ENCODE data around the gene TMEM59L. TPM values are rescaled to one million over a fixed set of nuclear protein-coding genes. Genes with fewer than 3 reads are reported as not detected.

The TMEM59L gene
- total and polyA plus RNA-seq, 2 of the 13 experiments (the other 11 are each of a cell fraction or from before 2014, with no cell fraction given): 0.97 to 5.5 TPM

- TF ChIP-seq THAP11 (CRISPR knock-in tag; IDR thresholded peaks at IDR 0.05): no peak
- no peak for TF ChIP-seq SAFB2 (CRISPR knock-in tag; IDR thresholded peaks at IDR 0.05; ENCODE audit: borderline replicate concordance, low read depth)
- TF ChIP-seq, protein P1, sequence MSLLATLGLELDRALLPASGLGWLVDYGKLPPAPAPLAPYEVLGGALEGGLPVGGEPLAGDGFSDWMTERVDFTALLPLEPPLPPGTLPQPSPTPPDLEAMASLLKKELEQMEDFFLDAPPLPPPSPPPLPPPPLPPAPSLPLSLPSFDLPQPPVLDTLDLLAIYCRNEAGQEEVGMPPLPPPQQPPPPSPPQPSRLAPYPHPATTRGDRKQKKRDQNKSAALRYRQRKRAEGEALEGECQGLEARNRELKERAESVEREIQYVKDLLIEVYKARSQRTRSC (CRISPR knock-in tag; IDR thresholded peaks at IDR 0.05; ENCODE audit: low read depth): no peak
- no peak for TF ChIP-seq ZBTB20 (CRISPR knock-in tag; IDR thresholded peaks at IDR 0.05; ENCODE audit: borderline replicate concordance, low read depth)
- TF ChIP-seq ZNF605 (CRISPR knock-in tag; IDR thresholded peaks at IDR 0.05): no peak
- TF ChIP-seq, protein P2, sequence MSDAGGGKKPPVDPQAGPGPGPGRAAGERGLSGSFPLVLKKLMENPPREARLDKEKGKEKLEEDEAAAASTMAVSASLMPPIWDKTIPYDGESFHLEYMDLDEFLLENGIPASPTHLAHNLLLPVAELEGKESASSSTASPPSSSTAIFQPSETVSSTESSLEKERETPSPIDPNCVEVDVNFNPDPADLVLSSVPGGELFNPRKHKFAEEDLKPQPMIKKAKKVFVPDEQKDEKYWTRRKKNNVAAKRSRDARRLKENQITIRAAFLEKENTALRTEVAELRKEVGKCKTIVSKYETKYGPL (CRISPR knock-in tag; IDR thresholded peaks at IDR 0.05): no peak
- no peak for TF ChIP-seq TBP (CRISPR knock-in tag; IDR thresholded peaks at IDR 0.05)
- TF ChIP-seq ISL2 (CRISPR knock-in tag; IDR thresholded peaks at IDR 0.05): no peak
- TF ChIP-seq ZFX (CRISPR knock-in tag; IDR thresholded peaks at IDR 0.05; ENCODE audit: low read depth): 0 out of 2 replicates have a peak, but pooled peaks have one; percentile 15
- TF ChIP-seq ZNF17 (CRISPR knock-in tag; IDR thresholded peaks at IDR 0.05): no peak
- peak; percentile 18; the same call in 1 of the 2 replicates for TF ChIP-seq GABPB1 (CRISPR knock-in tag; IDR thresholded peaks at IDR 0.05)
- TF ChIP-seq GATAD1 (CRISPR knock-in tag; IDR thresholded peaks at IDR 0.05): no peak
- TF ChIP-seq ZNF646 (CRISPR knock-in tag; IDR thresholded peaks at IDR 0.05): 0 out of 2 replicates have a peak, but pooled peaks have one; percentile 28
- TF ChIP-seq NR2C2 (CRISPR knock-in tag; IDR thresholded peaks at IDR 0.05; ENCODE audit: borderline replicate concordance): no peak
- TF ChIP-seq ZNF775 (CRISPR knock-in tag; IDR thresholded peaks at IDR 0.05; ENCODE audit: borderline replicate concordance): no peak
- no peak for TF ChIP-seq ZNF326 (CRISPR knock-in tag; IDR thresholded peaks at IDR 0.05; ENCODE audit: borderline replicate concordance)
- TF ChIP-seq ATRX (CRISPR knock-in tag; IDR thresholded peaks at IDR 0.05; ENCODE audit: borderline replicate concordance): no peak
- TF ChIP-seq MAFG (CRISPR knock-in tag; IDR thresholded peaks at IDR 0.05): no peak
- no peak for TF ChIP-seq RFXAP (CRISPR knock-in tag; IDR thresholded peaks at IDR 0.05; ENCODE audit: borderline replicate concordance)
- no peak for TF ChIP-seq ZFP36 (IDR thresholded peaks at IDR 0.05; ENCODE audit: borderline replicate concordance, low read depth, low read length, partially characterized antibody)
- no peak for TF ChIP-seq ZNF337 (CRISPR knock-in tag; IDR thresholded peaks at IDR 0.05; ENCODE audit: borderline replicate concordance, low read depth)
- TF ChIP-seq MIXL1 (CRISPR knock-in tag; IDR thresholded peaks at IDR 0.05): no peak
- no peak for TF ChIP-seq CBX1 (IDR thresholded peaks at IDR 0.05; ENCODE audit: low read depth)
Measured at GRCh38 chr19:18607226-18608101, 5.2 kb upstream of the TMEM59L start (continued).
